MCF 10A (cell line): ENCODE results near the gene LRRFIP2. TPM values are rescaled to one million over a fixed set of nuclear protein-coding genes. Genes with fewer than 3 reads are reported as not detected.

Experiments used
- BruUV-seq: library from RNA; stranded (reverse); fragments of 400-500 nt; replicated peaks from 2 replicates; lab custom pipeline; 2021; lab: Mats Ljungman, UMichigan
- CTCF ChIA-PET: fragments of 300-600 bp; sonication (Branson Sonifier 250); formaldehyde crosslinking; extraction: SDS; loops from one replicate; lab custom pipeline; 2021; ENCODE audit warnings: antibody characterized with exemption, inconsistent platforms; lab: Yijun Ruan, JAX
- POLR2A ChIA-PET: fragments of 300-600, 350-650 bp; sonication (Branson Sonifier 250); formaldehyde crosslinking; extraction: SDS; loops from one replicate; lab custom pipeline; 2020; ENCODE audit warnings: antibody characterized with exemption, inconsistent platforms; lab: Yijun Ruan, JAX
- DNase-seq: peaks from one replicate; pipeline ENCODE4 v3.0.0-alpha.2; 2018; ENCODE audit not compliant: unreplicated experiment
- H3K27ac Mint-ChIP-seq: one replicate; pipeline ENCODE4 v1.8.0; 2022; ENCODE audit warnings: mild to moderate bottlenecking, low read depth, mixed read lengths; ENCODE audit not compliant: unreplicated experiment
- H3K27me3 Mint-ChIP-seq: one replicate; pipeline ENCODE4 v1.8.0; 2022; ENCODE audit warnings: mixed read lengths; ENCODE audit not compliant: insufficient read depth, unreplicated experiment
- H3K36me3 Mint-ChIP-seq: one replicate; pipeline ENCODE4 v1.8.0; 2022; ENCODE audit warnings: mild to moderate bottlenecking, moderate library complexity, mixed read lengths; ENCODE audit not compliant: insufficient read depth, unreplicated experiment
- H3K4me1 Mint-ChIP-seq: one replicate; pipeline ENCODE4 v1.8.0; 2022; ENCODE audit warnings: mixed read lengths; ENCODE audit not compliant: insufficient read depth, unreplicated experiment
- H3K4me3 Mint-ChIP-seq: one replicate; pipeline ENCODE4 v1.8.0; 2022; ENCODE audit warnings: mild to moderate bottlenecking, moderate library complexity, mixed read lengths; ENCODE audit not compliant: unreplicated experiment
- H3K9me3 Mint-ChIP-seq: one replicate; pipeline ENCODE4 v1.8.0; 2022; ENCODE audit warnings: mixed read lengths; ENCODE audit not compliant: unreplicated experiment
- intact Hi-C: fragments of 100-400 bp; cut with micrococcal nuclease; formaldehyde crosslinking; loops from 2 replicates; pipeline ENCODE4 v1.14.1; 2022
- total RNA-seq: library from RNA; stranded (reverse); gene quantifications from 2 replicates; pipeline ENCODE4 v1.2.3, GENCODE V29; 2022
- TF ChIP-seq, protein P1 (sequence below): fragments of 200-600 bp; IDR thresholded peaks from one replicate; pipeline ENCODE4 v1.8.0; 2022; ENCODE audit warnings: antibody characterized with exemption, mild to moderate bottlenecking; ENCODE audit not compliant: unreplicated experiment

LRRFIP2 gene
- total RNA-seq, 1 experiment from 2014 or later = 76.6 TPM

GRCh38 chr3:37071921-37072320, 102.5 kb downstream of the LRRFIP2 start:
- H3K36me3 Mint-ChIP-seq = peaks cover 54% of the 10 kb centered on the region
- POLR2A ChIA-PET = interaction anchor here (1.2 kb wide), 1 partner anchor 9 kb away, joined by 4 read pairs; no protein-coding TSS in a partner anchor
- no peak overlapping the region for H3K4me3 Mint-ChIP-seq
- CTCF ChIA-PET = interaction anchor here (0.6 kb wide), 1 partner anchor 182 kb away, joined by 3 read pairs; no protein-coding TSS in a partner anchor
- no peak for DNase-seq
- peaks cover 26% of the 10 kb centered on the region for H3K4me1 Mint-ChIP-seq
- no peaks in the 10 kb centered on the region for H3K9me3 Mint-ChIP-seq
- intact Hi-C loops = loop anchor here (5.0 kb wide), 1 partner anchor 140 kb away; no protein-coding TSS in a partner anchor
- no TSS peak for BruUV-seq
- no peak overlapping the region for H3K27ac Mint-ChIP-seq
- no peaks in the 10 kb centered on the region for H3K27me3 Mint-ChIP-seq
- TF ChIP-seq, protein P1, sequence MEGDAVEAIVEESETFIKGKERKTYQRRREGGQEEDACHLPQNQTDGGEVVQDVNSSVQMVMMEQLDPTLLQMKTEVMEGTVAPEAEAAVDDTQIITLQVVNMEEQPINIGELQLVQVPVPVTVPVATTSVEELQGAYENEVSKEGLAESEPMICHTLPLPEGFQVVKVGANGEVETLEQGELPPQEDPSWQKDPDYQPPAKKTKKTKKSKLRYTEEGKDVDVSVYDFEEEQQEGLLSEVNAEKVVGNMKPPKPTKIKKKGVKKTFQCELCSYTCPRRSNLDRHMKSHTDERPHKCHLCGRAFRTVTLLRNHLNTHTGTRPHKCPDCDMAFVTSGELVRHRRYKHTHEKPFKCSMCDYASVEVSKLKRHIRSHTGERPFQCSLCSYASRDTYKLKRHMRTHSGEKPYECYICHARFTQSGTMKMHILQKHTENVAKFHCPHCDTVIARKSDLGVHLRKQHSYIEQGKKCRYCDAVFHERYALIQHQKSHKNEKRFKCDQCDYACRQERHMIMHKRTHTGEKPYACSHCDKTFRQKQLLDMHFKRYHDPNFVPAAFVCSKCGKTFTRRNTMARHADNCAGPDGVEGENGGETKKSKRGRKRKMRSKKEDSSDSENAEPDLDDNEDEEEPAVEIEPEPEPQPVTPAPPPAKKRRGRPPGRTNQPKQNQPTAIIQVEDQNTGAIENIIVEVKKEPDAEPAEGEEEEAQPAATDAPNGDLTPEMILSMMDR = no peak

DNA sequence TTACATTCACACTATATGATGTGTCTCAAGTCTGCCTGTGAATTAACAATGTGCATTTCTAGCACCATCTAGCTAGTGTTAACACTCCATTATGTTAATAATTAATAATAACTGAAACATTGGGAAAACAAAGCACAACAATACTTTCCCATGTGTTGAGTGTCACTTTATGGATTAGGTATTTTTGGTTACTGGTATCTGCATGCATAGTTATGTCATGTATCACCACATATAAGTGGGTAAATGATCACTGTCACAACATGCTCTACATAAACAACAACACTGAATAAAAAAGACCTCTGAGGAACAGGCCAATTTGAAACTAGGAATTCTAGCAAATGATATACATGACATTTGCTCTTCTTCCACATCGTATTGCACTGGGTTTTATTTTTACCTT, 106.4 kb downstream of the LRRFIP2 start:
- Mint-ChIP-seq H3K27me3 (no peaks in the 10 kb centered on the region), H3K27ac (no peak overlapping the region), H3K36me3 (peaks cover 41% of the 10 kb centered on the region), H3K4me1 (peaks cover 7% of the 10 kb centered on the region), H3K9me3 (no peaks in the 10 kb centered on the region), H3K4me3 (no peak overlapping the region)
- POLR2A ChIA-PET = interaction anchor here (0.7 to 1.4 kb wide), 2 partner anchors 12 to 13 kb away, joined by 3 to 4 read pairs; no protein-coding TSS in a partner anchor
- no peak for DNase-seq
- CTCF ChIA-PET = interaction anchor here (0.6 kb wide), 2 partner anchors 50 to 52 kb away, joined by 3 to 4 read pairs; no protein-coding TSS in a partner anchor
- BruUV-seq = no TSS peak
- TF ChIP-seq, protein P1 = no peak
- intact Hi-C loops = no loop called here

GRCh38 chr3:37067577-37067976, 106.8 kb downstream of the LRRFIP2 start:
- TF ChIP-seq, protein P1 = no peak
- DNase-seq = no peak
- Mint-ChIP-seq H3K4me1 (peaks cover 2% of the 10 kb centered on the region), H3K9me3 (no peaks in the 10 kb centered on the region), H3K27me3 (no peaks in the 10 kb centered on the region), H3K4me3 (no peak overlapping the region), H3K36me3 (peaks cover 40% of the 10 kb centered on the region), H3K27ac (no peak overlapping the region)
- no TSS peak for BruUV-seq
- CTCF ChIA-PET = interaction anchor here (0.6 kb wide), 2 partner anchors 50 to 251 kb away, joined by 4 read pairs; no protein-coding TSS in a partner anchor
- intact Hi-C loops = no loop called here
- POLR2A ChIA-PET = no interaction called here

DNA sequence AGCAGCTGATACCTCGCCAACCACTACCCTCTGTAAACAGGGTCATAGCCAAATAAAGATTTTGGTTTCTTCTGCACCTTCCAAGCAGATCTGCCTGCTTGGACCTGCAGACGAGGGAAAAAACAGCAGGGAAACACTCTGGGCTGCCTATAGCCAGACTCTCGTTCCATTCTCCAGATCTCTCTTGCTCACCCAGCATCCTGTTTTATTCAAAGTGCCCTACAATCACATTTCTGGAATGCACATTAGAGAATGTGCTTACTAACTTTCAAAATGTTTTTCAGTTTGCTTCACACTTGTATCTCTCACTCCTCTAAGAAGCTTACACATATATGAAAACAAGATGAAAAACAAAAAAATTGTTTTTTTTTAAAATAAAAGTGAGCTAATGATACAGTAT, 109.6 kb downstream of the LRRFIP2 start:
- no peaks in the 10 kb centered on the region for H3K27me3 Mint-ChIP-seq
- intact Hi-C loops = no loop called here
- TF ChIP-seq, protein P1 = no peak
- ChIA-PET POLR2A (no interaction called here), CTCF (interaction anchor here (0.6 kb wide), 1 partner anchor 95 kb away, joined by 4 read pairs; no protein-coding TSS in a partner anchor)
- no peak overlapping the region for H3K27ac Mint-ChIP-seq
- no TSS peak for BruUV-seq
- H3K4me3 Mint-ChIP-seq = no peak overlapping the region
- peaks cover 40% of the 10 kb centered on the region for H3K36me3 Mint-ChIP-seq
- no peaks in the 10 kb centered on the region for H3K9me3 Mint-ChIP-seq
- no peak for DNase-seq
- no peaks in the 10 kb centered on the region for H3K4me1 Mint-ChIP-seq
